ENCODE data around the gene TEF. TPM values are rescaled to one million over a fixed set of nuclear protein-coding genes. Genes with fewer than 3 reads are reported as not detected.

TEF gene
- polyA plus RNA-seq, 1 of the 3 experiments (the other 2 are of a cell fraction), result 3.6 TPM

DNA sequence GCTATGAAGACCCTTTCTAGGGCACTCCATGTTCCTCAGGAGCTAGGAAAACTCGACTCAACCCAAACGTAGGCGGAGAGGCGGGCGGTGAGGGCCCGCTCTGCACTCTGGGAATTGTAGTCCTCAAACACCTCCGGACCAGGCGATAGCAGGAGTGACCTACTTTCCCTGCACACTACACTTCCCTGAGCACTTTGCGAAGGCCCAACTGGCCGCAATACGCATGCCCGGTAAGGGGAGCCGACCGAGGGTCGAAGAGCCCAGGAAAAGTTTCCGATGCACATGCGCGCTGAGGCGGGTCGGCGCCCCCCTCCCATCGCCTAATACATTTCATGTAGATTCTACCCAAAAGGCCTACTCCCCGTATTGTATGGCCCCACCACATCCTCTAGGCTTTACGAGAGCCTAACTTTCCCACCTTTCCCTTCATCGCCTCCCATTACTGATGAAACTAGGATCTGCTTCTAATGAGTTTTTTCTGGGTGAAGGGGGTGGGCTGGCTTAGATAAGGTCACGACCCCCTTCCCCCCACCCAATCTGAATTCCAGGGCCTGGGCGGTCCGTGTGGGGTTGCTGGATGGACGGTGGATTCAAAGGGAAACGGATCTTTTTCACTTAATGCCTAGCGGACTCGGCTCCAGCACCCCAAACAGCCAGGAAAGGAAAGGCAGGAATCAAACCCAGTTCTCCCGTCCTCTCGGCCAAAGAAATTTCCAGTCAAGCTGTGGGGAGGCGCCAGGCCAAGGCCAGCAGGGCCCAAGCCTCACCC, 62.8 kb downstream of the TEF start:
- Histone ChIP-seq H3K27me3 (ENCODE audit: insufficient read depth) (no peaks in the 10 kb centered on the region), H3K79me2 (ENCODE audit: insufficient read depth) (peaks cover 69% of the 10 kb centered on the region), H3K4me3 (ENCODE audit: low read depth in 2 of 2, low read length in 1 of 2) (peak overlapping the region; percentile 68 to 74), H2AFZ (ENCODE audit: low read depth) (no peak overlapping the region), H3K4me2 (peak overlapping the region; percentile 85), H3K9me3 (no peaks in the 10 kb centered on the region), H3K27ac (ENCODE audit: low read depth in 2 of 2, low read length in 1 of 2) (peak overlapping the region; percentile 84 to 85), H3K4me1 (ENCODE audit: control insufficient read depth in 1 of 2, insufficient read depth in 2 of 2, low read depth in 1 of 2, low read length in 1 of 2) (peaks cover 0 to 5% of the 10 kb centered on the region in 2 experiments; a peak in 2 of 4 replicates), H3K36me3 (replicated peaks in 1 of 2; ENCODE audit: control insufficient read depth in 1 of 2, insufficient read depth in 2 of 2, low read length in 1 of 2) (peaks cover 7 to 8% of the 10 kb centered on the region in 2 experiments), H3K9me2 (no peaks in the 10 kb centered on the region), H4K20me1 (ENCODE audit: insufficient read depth) (peaks cover 25% of the 10 kb centered on the region; the same call in 1 of the 2 replicates), H3K9ac (peak overlapping the region; percentile 90), H3F3A (replicated peaks; ENCODE audit: insufficient read depth) (no peaks in the 10 kb centered on the region)
- DNase-seq, result peak; percentile 82
- POLR2A ChIA-PET, result interaction anchor here (1.0 to 3.1 kb wide), 2 partner anchors 24 to 41 kb away, joined by 6 to 15 read pairs; partner anchors contain the start of gene PHF5A
- 1% methylated on average over 15 of the region's 35 CpGs for WGBS (ENCODE audit: low lambda C conversion rate)
- CTCF ChIA-PET, result interaction anchor here (1.0 to 1.4 kb wide), 2 partner anchors 41 to 73 kb away, joined by 5 to 6 read pairs; no protein-coding TSS in a partner anchor
- TF ChIP-seq, protein P1, sequence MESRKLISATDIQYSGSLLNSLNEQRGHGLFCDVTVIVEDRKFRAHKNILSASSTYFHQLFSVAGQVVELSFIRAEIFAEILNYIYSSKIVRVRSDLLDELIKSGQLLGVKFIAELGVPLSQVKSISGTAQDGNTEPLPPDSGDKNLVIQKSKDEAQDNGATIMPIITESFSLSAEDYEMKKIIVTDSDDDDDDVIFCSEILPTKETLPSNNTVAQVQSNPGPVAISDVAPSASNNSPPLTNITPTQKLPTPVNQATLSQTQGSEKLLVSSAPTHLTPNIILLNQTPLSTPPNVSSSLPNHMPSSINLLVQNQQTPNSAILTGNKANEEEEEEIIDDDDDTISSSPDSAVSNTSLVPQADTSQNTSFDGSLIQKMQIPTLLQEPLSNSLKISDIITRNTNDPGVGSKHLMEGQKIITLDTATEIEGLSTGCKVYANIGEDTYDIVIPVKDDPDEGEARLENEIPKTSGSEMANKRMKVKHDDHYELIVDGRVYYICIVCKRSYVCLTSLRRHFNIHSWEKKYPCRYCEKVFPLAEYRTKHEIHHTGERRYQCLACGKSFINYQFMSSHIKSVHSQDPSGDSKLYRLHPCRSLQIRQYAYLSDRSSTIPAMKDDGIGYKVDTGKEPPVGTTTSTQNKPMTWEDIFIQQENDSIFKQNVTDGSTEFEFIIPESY (IDR thresholded peaks at IDR 0.05; ENCODE audit: borderline replicate concordance, low read depth), result no peak
- no peak for TF ChIP-seq FOXM1 (IDR thresholded peaks at IDR 0.05; ENCODE audit: low read depth)
- TF ChIP-seq TAF1 (IDR thresholded peaks at IDR 0.05; ENCODE audit: borderline replicate concordance, low read depth, low read length), result no peak
- no peak for TF ChIP-seq YY1 (IDR thresholded peaks at IDR 0.05; ENCODE audit: low read depth)
- no peak for TF ChIP-seq EZH2phosphoT487 (IDR thresholded peaks at IDR 0.05; ENCODE audit: borderline replicate concordance, low read depth)
- no peak for TF ChIP-seq EP300 (IDR thresholded peaks at IDR 0.05; ENCODE audit: borderline replicate concordance in 1 of 2, low read depth in 1 of 2, low read length in 1 of 2)
- no peak for TF ChIP-seq TEAD4 (IDR thresholded peaks at IDR 0.05; ENCODE audit: borderline replicate concordance, insufficient read depth)
- TF ChIP-seq TCF12 (IDR thresholded peaks at IDR 0.05), result no peak
- 0 out of 2 replicates have a peak, but pooled peaks have one; percentile 29 for TF ChIP-seq POLR2AphosphoS5 (IDR thresholded peaks at IDR 0.05; ENCODE audit: low read depth, low read length)
- TF ChIP-seq GABPA (IDR thresholded peaks at IDR 0.05; ENCODE audit: low read depth), result no peak
- no peak for TF ChIP-seq RCOR1 (IDR thresholded peaks at IDR 0.05; ENCODE audit: low read length)
- no peak for TF ChIP-seq MXI1 (IDR thresholded peaks at IDR 0.05; ENCODE audit: low read depth, low read length)
- TF ChIP-seq RXRA (IDR thresholded peaks at IDR 0.05; ENCODE audit: borderline replicate concordance, low read depth), result no peak
- TF ChIP-seq FOSL2 (IDR thresholded peaks at IDR 0.05; ENCODE audit: borderline replicate concordance, low read depth), result no peak
- no peak for TF ChIP-seq SMC3 (IDR thresholded peaks at IDR 0.05; ENCODE audit: low read depth, low read length)
- TF ChIP-seq RFX5 (IDR thresholded peaks at IDR 0.05; ENCODE audit: low read length), result no peak
- TF ChIP-seq, protein P2, sequence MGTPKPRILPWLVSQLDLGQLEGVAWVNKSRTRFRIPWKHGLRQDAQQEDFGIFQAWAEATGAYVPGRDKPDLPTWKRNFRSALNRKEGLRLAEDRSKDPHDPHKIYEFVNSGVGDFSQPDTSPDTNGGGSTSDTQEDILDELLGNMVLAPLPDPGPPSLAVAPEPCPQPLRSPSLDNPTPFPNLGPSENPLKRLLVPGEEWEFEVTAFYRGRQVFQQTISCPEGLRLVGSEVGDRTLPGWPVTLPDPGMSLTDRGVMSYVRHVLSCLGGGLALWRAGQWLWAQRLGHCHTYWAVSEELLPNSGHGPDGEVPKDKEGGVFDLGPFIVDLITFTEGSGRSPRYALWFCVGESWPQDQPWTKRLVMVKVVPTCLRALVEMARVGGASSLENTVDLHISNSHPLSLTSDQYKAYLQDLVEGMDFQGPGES (IDR thresholded peaks at IDR 0.05; ENCODE audit: low read depth, low read length), result no peak
- TF ChIP-seq FOXJ3 (CRISPR knock-in tag; IDR thresholded peaks at IDR 0.05), result no peak
- TF ChIP-seq CHD2 (IDR thresholded peaks at IDR 0.05; ENCODE audit: low read length, partially characterized antibody), result peak; percentile 24
- no peak for TF ChIP-seq JUND (IDR thresholded peaks at IDR 0.05)
- TF ChIP-seq MAX (IDR thresholded peaks at IDR 0.05; ENCODE audit: low read depth), result no peak
- no peak for TF ChIP-seq MEF2A (IDR thresholded peaks at IDR 0.05; ENCODE audit: borderline replicate concordance, low read depth)
- no peak for TF ChIP-seq RAD21 (IDR thresholded peaks at IDR 0.05; ENCODE audit: low read length)
- TF ChIP-seq, protein P3, sequence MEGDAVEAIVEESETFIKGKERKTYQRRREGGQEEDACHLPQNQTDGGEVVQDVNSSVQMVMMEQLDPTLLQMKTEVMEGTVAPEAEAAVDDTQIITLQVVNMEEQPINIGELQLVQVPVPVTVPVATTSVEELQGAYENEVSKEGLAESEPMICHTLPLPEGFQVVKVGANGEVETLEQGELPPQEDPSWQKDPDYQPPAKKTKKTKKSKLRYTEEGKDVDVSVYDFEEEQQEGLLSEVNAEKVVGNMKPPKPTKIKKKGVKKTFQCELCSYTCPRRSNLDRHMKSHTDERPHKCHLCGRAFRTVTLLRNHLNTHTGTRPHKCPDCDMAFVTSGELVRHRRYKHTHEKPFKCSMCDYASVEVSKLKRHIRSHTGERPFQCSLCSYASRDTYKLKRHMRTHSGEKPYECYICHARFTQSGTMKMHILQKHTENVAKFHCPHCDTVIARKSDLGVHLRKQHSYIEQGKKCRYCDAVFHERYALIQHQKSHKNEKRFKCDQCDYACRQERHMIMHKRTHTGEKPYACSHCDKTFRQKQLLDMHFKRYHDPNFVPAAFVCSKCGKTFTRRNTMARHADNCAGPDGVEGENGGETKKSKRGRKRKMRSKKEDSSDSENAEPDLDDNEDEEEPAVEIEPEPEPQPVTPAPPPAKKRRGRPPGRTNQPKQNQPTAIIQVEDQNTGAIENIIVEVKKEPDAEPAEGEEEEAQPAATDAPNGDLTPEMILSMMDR (IDR thresholded peaks at IDR 0.05), result no peak
- TF ChIP-seq, protein P4, sequence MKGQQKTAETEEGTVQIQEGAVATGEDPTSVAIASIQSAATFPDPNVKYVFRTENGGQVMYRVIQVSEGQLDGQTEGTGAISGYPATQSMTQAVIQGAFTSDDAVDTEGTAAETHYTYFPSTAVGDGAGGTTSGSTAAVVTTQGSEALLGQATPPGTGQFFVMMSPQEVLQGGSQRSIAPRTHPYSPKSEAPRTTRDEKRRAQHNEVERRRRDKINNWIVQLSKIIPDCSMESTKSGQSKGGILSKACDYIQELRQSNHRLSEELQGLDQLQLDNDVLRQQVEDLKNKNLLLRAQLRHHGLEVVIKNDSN (IDR thresholded peaks at IDR 0.05; ENCODE audit: borderline replicate concordance, low read depth), result no peak
- TF ChIP-seq, protein P5, sequence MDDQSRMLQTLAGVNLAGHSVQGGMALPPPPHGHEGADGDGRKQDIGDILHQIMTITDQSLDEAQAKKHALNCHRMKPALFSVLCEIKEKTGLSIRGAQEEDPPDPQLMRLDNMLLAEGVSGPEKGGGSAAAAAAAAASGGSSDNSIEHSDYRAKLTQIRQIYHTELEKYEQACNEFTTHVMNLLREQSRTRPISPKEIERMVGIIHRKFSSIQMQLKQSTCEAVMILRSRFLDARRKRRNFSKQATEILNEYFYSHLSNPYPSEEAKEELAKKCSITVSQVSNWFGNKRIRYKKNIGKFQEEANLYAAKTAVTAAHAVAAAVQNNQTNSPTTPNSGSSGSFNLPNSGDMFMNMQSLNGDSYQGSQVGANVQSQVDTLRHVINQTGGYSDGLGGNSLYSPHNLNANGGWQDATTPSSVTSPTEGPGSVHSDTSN (IDR thresholded peaks at IDR 0.05), result no peak
- no peak for TF ChIP-seq SIN3A (IDR thresholded peaks at IDR 0.05; ENCODE audit: borderline replicate concordance, low read depth, low read length)

Measured in SK-N-SH (cell line).